ENCODE results near the gene ECHS1. TPM values are rescaled to one million over a fixed set of nuclear protein-coding genes. Genes with fewer than 3 reads are reported as not detected.
"Not testable (repeated sequence)": the region's sequence is repeated elsewhere in the genome, so short reads cannot be mapped to it uniquely, and the experiment has no call there.

ECHS1 gene
- total RNA-seq, 1 experiment from 2014 or later, result 90.7 TPM

DNA sequence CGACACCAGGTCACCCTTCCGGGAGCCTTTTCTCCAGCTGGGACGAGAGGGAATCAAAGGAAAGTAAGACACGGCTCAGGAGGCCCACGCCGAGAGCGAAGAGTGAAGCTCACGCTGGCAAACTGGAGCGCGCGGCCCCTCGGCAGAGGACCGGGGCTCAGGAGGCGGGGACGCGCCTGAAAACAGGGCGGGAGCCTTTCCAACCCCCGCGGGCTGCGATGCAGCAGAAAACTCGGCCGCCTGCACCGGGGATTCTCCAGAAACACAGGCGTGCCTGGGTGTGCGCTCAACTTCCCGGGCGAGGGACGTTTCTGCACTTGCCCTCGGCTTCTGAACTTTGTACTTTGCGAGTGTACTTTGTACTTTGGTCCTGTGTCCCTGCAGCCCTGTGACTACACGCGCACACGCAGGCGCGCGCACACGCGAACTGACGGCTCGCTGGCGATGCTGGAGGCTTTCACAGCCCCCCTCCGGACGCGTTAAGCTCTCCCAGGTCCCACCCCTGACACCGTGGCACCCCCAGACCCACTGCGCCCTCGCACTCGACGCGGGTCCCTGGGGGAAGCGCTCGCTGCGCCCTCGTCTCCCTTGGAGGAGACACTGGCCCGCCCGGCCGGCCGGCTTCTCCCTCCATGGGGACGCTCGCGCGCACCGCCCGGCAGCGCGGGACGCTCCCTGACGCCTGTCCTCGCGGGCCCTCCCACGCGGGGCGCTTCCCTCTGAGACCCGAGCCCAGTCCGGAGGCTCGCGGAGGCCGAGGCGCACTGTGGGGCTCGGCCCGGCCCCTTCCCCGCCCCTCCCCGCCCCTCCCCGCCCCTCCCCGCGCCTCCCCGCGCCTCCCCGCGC is 5.3 kb upstream of the ECHS1 start:
- POLR2A ChIA-PET (ENCODE audit: unreplicated experiment), result no interaction called here
- CTCF ChIA-PET, result interaction anchor here (0.6 kb wide), 1 partner anchor 122 kb away, joined by 11 read pairs; no protein-coding TSS in a partner anchor
- TF ChIP-seq, protein P1, sequence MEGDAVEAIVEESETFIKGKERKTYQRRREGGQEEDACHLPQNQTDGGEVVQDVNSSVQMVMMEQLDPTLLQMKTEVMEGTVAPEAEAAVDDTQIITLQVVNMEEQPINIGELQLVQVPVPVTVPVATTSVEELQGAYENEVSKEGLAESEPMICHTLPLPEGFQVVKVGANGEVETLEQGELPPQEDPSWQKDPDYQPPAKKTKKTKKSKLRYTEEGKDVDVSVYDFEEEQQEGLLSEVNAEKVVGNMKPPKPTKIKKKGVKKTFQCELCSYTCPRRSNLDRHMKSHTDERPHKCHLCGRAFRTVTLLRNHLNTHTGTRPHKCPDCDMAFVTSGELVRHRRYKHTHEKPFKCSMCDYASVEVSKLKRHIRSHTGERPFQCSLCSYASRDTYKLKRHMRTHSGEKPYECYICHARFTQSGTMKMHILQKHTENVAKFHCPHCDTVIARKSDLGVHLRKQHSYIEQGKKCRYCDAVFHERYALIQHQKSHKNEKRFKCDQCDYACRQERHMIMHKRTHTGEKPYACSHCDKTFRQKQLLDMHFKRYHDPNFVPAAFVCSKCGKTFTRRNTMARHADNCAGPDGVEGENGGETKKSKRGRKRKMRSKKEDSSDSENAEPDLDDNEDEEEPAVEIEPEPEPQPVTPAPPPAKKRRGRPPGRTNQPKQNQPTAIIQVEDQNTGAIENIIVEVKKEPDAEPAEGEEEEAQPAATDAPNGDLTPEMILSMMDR (conservative IDR thresholded peaks at IDR 0.05), result no peak
- no peak for TF ChIP-seq EZH2 (IDR thresholded peaks at IDR 0.05; ENCODE audit: low read depth)
- H3K4me1 ChIP-seq (replicated peaks; ENCODE audit: insufficient read depth), result no peaks in the 10 kb centered on the region
- H3K27me3 ChIP-seq (ENCODE audit: insufficient read depth, low read depth), result no peaks in the 10 kb centered on the region
- peak overlapping the region; percentile 64 for H3K4me3 ChIP-seq
- no peaks in the 10 kb centered on the region for H3K36me3 ChIP-seq (ENCODE audit: low read depth)
- H3K79me2 ChIP-seq (ENCODE audit: low read depth), result no peaks in the 10 kb centered on the region
- H2AFZ ChIP-seq, result peak overlapping the region; percentile 89
- no peaks in the 10 kb centered on the region for H3K9me3 ChIP-seq (ENCODE audit: insufficient read depth, low read depth)
- no peaks in the 10 kb centered on the region for H4K20me1 ChIP-seq (ENCODE audit: insufficient read depth)
- DNase-seq, result peak in 1 of 2 experiments; percentile 37
- BruUV-seq (replicated peaks), result no TSS peak
- no peaks in the 10 kb centered on the region for H3K9me2 ChIP-seq (ENCODE audit: insufficient read depth)
- intact Hi-C loops (cut with micrococcal nuclease; ENCODE audit: unreplicated experiment), result loop anchor here (2.0 to 10.0 kb wide), 2 partner anchors 16 to 146 kb away; partner anchors contain the start of genes CYP2E1 and MTG1
- peak overlapping the region; percentile 93 for H3K4me2 ChIP-seq
- H3K27ac ChIP-seq, result no peak overlapping the region
- no peaks in the 10 kb centered on the region for H3F3A ChIP-seq (ENCODE audit: insufficient read depth, low read depth)

DNA sequence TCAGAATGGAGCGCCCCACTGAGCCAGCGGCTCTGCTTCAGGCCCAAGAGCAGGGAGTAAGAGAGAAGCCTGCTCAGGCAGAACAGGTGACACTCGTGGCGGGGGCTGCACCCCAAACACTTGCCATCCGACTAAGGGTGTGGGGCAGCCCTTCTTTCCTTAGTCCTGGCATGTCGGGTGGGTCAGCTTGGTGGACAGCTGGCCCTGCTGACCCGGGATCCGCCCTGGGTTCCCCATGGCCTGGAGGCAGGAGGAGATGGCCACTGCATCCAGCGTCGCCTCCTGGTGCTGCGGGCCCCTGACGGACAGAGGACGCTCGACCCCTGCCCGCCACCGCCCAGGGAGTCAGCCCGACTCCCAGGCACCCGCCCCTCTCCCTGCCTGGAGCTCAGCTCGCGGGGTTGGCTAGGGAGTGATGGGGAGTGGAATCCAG is 4.7 kb upstream of the ECHS1 start:
- no TSS peak for BruUV-seq (replicated peaks)
- POLR2A ChIA-PET (ENCODE audit: unreplicated experiment), result no interaction called here
- intact Hi-C loops (cut with micrococcal nuclease; ENCODE audit: unreplicated experiment), result loop anchor here (2.0 to 10.0 kb wide), 2 partner anchors 17 to 147 kb away; partner anchors contain the start of genes CYP2E1 and MTG1

DNA sequence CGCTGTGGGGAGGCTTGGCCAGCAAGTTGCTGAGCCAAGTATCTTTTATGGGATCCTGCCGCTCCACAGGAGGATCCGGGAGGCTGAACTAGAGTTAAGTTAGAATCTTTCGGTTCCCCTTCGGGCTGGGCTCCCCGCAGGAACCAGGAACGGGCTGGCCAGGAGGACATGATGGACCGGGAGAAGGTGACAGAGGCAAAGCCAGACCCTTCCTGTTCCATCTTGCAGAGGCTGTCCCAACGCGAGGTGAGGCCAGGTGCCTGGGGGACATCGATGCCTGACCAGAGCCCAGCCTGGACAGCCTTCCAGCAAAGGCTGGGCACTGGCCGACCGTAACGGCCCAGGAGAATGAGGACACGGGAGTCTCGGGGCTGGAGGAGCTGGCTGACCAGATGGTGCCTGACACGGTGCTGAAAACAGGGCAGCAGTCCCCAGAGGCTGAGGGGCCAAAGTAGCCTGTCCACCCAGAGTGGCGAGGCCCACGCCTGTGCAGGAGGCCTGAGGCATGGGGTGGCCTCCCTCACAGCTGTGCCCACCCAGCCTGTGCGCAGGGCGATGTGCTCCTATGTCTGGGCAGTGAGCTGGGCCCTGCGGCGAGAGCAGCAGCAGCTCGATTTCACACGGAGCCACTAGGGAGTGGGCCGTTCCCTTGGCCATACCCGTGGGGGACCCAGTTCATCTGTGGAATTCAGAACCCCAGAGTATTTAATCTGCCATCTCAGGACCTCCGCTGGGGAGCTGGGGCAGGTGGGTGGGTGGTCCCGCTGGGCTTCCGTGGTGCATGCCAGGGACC is 4.1 kb upstream of the ECHS1 start:
- BruUV-seq (replicated peaks), result no TSS peak
- Histone ChIP-seq H2AFZ (no peak overlapping the region; the same call in 1 of the 2 replicates), H3K4me3 (no peak overlapping the region; the same call in 1 of the 2 replicates), H3K9me2 (ENCODE audit: insufficient read depth) (no peaks in the 10 kb centered on the region), H3K4me1 (replicated peaks; ENCODE audit: insufficient read depth) (no peaks in the 10 kb centered on the region; the same call in 1 of the 2 replicates), H3K9me3 (ENCODE audit: insufficient read depth, low read depth) (no peaks in the 10 kb centered on the region), H3K4me2 (peak overlapping the region; percentile 93), H3K27ac (no peak overlapping the region), H3K27me3 (ENCODE audit: insufficient read depth, low read depth) (no peaks in the 10 kb centered on the region), H4K20me1 (ENCODE audit: insufficient read depth) (no peaks in the 10 kb centered on the region), H3K79me2 (ENCODE audit: low read depth) (0 out of 2 replicates have a peak, but pooled peaks cover 2% of the 10 kb centered on the region), H3K36me3 (ENCODE audit: low read depth) (no peaks in the 10 kb centered on the region), H3F3A (ENCODE audit: insufficient read depth, low read depth) (no peaks in the 10 kb centered on the region)
- intact Hi-C loops (cut with micrococcal nuclease; ENCODE audit: unreplicated experiment), result loop anchor here (10.0 kb wide), 1 partner anchor 148 kb away; the partner anchor contains the start of gene CYP2E1
- ChIA-PET CTCF (no interaction called here), POLR2A (ENCODE audit: unreplicated experiment) (no interaction called here)
- no peak for TF ChIP-seq EZH2 (IDR thresholded peaks at IDR 0.05; ENCODE audit: low read depth)
- TF ChIP-seq, protein P1 (conservative IDR thresholded peaks at IDR 0.05), result no peak
- no peak for DNase-seq

More for the DNA sequence above, 4.7 kb upstream of the ECHS1 start:
- no peak for DNase-seq
- no peak for TF ChIP-seq EZH2 (IDR thresholded peaks at IDR 0.05; ENCODE audit: low read depth)
- TF ChIP-seq, protein P1 (conservative IDR thresholded peaks at IDR 0.05), result no peak
- H4K20me1 ChIP-seq (ENCODE audit: insufficient read depth), result no peaks in the 10 kb centered on the region
- no peak overlapping the region for H3K27ac ChIP-seq
- peak overlapping the region; percentile 64 for H3K4me3 ChIP-seq
- H3K9me2 ChIP-seq (ENCODE audit: insufficient read depth), result no peaks in the 10 kb centered on the region
- no peaks in the 10 kb centered on the region for H3K79me2 ChIP-seq (ENCODE audit: low read depth)
- no peaks in the 10 kb centered on the region for H3K4me1 ChIP-seq (replicated peaks; ENCODE audit: insufficient read depth)
- H3K9me3 ChIP-seq (ENCODE audit: insufficient read depth, low read depth), result no peaks in the 10 kb centered on the region
- no peaks in the 10 kb centered on the region for H3F3A ChIP-seq (ENCODE audit: insufficient read depth, low read depth)
- CTCF ChIA-PET, result no interaction called here
- peak overlapping the region; percentile 89 for H2AFZ ChIP-seq
- peak overlapping the region; percentile 93 for H3K4me2 ChIP-seq
- H3K27me3 ChIP-seq (ENCODE audit: insufficient read depth, low read depth), result no peaks in the 10 kb centered on the region
- no peaks in the 10 kb centered on the region for H3K36me3 ChIP-seq (ENCODE audit: low read depth)

DNA sequence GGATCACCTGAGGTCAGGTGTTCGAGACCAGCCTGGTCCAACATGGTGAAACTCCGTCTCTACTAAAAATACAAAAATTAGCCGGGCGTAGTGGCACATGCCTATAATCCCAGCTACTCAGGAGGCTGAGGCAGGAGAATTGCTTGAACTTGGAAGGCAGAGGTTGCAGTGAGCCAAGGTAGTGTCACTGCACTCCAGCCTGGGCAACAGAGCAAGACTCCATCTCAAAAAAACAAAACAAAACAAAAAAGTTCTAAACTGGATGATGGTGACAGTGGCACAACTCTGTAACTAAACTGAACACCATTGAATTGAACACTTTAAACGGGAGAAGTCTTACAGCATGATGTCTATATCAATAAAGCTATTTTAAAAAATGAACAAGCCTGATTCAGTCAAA is 3.0 kb upstream of the ECHS1 start:
- H3K9me3 ChIP-seq (ENCODE audit: insufficient read depth, low read depth); H3K36me3 ChIP-seq (ENCODE audit: low read depth); H2AFZ ChIP-seq; POLR2A ChIA-PET (ENCODE audit: unreplicated experiment); H3K79me2 ChIP-seq (ENCODE audit: low read depth); H3F3A ChIP-seq (ENCODE audit: insufficient read depth, low read depth); H3K27me3 ChIP-seq (ENCODE audit: insufficient read depth, low read depth); BruUV-seq (replicated peaks); H3K4me2 ChIP-seq; H3K4me1 ChIP-seq (replicated peaks; ENCODE audit: insufficient read depth); DNase-seq; CTCF ChIA-PET; H3K4me3 ChIP-seq; H4K20me1 ChIP-seq (ENCODE audit: insufficient read depth); H3K27ac ChIP-seq; H3K9me2 ChIP-seq (ENCODE audit: insufficient read depth): not testable (repeated sequence)
- intact Hi-C loops (cut with micrococcal nuclease; ENCODE audit: unreplicated experiment), result loop anchor here (10.0 kb wide), 1 partner anchor 149 kb away; the partner anchor contains the start of gene CYP2E1
